Stimulated activated memory B cell treated with anti-CD40 and anti-IgM and Interleukin-4, amounts not matched to agents 10 μg/mL and 1 μg/mL and 100 μg/mL, for 72 hours (primary cell): Measurements from ENCODE around the gene TMEM52.
A peak's percentile ranks its signal among the peaks of the same experiment; 100 is the strongest.

Experiments
- ATAC-seq: fragments of 150-1000 bp; cut with Tn5 transposase; 2 replicates; pipeline ENCODE4 v1.10.0; 2021
- H3K27ac Mint-ChIP-seq: one replicate; pipeline ENCODE4 v1.8.0; 2022; ENCODE audit warnings: mild to moderate bottlenecking, mixed read lengths
- H3K27me3 Mint-ChIP-seq: one replicate; pipeline ENCODE4 v1.8.0; 2022; ENCODE audit warnings: mixed read lengths
- H3K36me3 Mint-ChIP-seq: one replicate; pipeline ENCODE4 v1.8.0; 2022; ENCODE audit warnings: mixed read lengths
- H3K4me1 Mint-ChIP-seq: one replicate; pipeline ENCODE4 v1.8.0; 2022; ENCODE audit warnings: mixed read lengths
- H3K4me3 Mint-ChIP-seq: one replicate; pipeline ENCODE4 v1.8.0; 2022; ENCODE audit warnings: mild to moderate bottlenecking, moderate library complexity, mixed read lengths
- H3K9me3 Mint-ChIP-seq: one replicate; pipeline ENCODE4 v1.8.0; 2022; ENCODE audit warnings: mixed read lengths

Gene TMEM52

DNA sequence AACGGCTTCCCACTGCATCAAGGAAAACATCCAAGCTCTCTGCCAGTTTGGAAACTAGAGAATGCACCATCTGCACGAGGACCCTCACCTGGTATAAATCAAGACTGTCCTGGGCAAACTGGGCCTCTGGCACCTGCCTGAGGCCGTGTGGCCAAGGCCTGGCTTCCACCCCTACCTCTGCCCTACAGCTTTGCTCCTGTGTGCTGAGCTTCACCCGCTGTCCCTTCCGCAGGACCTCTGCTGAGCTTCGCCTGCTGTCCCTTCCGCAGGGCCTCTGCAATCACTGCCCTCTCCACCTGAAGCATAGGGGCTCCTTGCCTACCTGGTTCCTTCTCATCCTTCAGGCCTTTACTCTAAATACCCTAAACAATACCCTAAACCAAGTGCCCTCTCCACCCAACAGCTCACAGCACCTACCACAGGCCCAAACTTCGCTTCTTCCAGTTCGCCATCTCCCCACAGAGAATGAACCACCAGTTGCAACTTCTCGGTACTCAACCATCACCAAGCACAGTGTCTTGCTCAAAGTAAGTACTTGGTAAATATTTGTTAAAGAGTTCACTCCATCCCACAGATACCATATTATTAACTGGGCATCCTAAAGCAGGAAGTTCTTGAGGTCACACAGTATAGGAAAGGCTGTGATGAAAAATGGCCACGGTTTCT, 46.6 kb downstream of the TMEM52 start:
- Mint-ChIP-seq H3K4me1 (peaks cover 76% of the 10 kb centered on the region), H3K9me3 (no peaks in the 10 kb centered on the region), H3K4me3 (peak overlapping the region; percentile 11), H3K27ac (peak overlapping the region; percentile 11), H3K27me3 (no peaks in the 10 kb centered on the region), H3K36me3 (peaks cover 57% of the 10 kb centered on the region)
- no peak for ATAC-seq

DNA sequence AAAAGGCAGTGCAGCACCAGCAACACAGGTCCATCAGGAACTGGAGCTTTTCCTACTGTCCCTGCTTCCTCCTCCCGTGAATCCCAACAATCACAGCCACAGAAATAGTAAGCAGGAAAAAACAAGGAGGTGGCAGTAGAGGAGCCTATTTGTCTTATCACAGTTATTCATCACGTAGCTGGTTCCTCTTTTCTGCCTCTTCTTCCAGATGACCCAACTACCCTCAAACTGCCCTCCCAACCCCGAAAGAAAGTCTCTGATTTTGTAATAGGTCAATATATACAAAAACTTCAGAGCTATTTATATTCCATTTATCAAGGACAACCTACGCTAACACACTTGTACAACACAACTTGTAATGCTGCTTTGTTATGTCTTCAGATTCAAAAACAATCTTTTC, 49.6 kb downstream of the TMEM52 start:
- Mint-ChIP-seq H3K36me3 (peaks cover 39% of the 10 kb centered on the region), H3K4me1 (peaks cover 78% of the 10 kb centered on the region), H3K27ac (peak overlapping the region; percentile 25)

More for the DNA sequence above, 49.6 kb downstream of the TMEM52 start:
- Mint-ChIP-seq H3K9me3 (no peaks in the 10 kb centered on the region), H3K27me3 (no peaks in the 10 kb centered on the region), H3K4me3 (no peak overlapping the region)
- peak; percentile 70 for ATAC-seq
